ENCODE measurements around the gene L3MBTL2.

DNA sequence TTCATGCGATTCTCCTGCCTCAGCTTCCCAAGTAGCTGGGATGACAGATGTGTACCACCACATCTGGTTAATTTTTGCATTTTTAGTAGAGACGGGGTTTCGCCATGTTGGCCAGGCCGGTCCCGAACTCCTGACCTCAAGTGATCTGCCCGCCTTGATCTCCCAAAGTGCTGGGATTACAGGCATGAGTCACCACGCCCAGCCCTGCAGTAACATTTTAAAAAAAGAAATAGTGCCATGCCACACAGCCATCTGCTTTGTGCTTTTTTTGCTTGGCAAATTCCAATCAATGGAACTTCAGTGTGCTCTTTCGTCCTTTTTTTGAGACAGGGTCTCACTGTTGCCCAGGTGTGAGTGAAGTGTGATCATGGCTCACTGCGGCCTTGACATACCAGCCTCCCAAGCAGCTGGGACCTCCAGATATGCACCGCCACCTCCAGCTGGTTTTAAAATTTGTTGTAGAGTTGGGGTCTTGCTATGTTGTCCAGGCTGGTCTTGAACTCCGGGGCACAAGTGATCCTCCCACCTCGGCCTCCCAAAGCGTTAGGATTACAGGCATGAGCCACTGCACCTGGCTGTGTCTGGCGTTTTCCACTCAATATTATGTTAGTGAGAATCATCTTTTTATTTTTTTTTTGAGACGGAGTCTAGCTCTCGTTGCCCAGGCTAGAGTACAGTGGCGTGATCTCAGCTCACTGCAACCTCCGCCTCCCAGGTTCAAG, 37.4 kb downstream of the L3MBTL2 start:
- TF ChIP-seq, protein P1, sequence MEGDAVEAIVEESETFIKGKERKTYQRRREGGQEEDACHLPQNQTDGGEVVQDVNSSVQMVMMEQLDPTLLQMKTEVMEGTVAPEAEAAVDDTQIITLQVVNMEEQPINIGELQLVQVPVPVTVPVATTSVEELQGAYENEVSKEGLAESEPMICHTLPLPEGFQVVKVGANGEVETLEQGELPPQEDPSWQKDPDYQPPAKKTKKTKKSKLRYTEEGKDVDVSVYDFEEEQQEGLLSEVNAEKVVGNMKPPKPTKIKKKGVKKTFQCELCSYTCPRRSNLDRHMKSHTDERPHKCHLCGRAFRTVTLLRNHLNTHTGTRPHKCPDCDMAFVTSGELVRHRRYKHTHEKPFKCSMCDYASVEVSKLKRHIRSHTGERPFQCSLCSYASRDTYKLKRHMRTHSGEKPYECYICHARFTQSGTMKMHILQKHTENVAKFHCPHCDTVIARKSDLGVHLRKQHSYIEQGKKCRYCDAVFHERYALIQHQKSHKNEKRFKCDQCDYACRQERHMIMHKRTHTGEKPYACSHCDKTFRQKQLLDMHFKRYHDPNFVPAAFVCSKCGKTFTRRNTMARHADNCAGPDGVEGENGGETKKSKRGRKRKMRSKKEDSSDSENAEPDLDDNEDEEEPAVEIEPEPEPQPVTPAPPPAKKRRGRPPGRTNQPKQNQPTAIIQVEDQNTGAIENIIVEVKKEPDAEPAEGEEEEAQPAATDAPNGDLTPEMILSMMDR (IDR thresholded peaks at IDR 0.05; ENCODE audit: poor library complexity): no peak
- no peak for TF ChIP-seq EZH2phosphoT487 (IDR thresholded peaks at IDR 0.05; ENCODE audit: low read depth, severe bottlenecking, unreplicated experiment)
